Esophagus squamous epithelium (tissue), 4 donors: ENCODE results near the gene MS4A6A.

Source experiments
- POLR2A ChIP-seq, 4 donors: fragments of 450-650 bp; IDR thresholded peaks; one replicate each; pipeline ENCODE4 v1.6.1; 2017; ENCODE audit warnings: antibody characterized with exemption in 4 of 4, mild to moderate bottlenecking in 4 of 4, moderate library complexity in 3 of 4
- TF ChIP-seq, protein P1 (sequence below), 6 experiments: fragments of 450-650 bp in 4 of 6; fragments of 200-600 bp in 2 of 6; sonication (generic) in 2 of 6; IDR thresholded peaks; one replicate each; pipeline ENCODE4 v1.5.1; 2016 to 2019; ENCODE audit warnings: antibody characterized with exemption in 6 of 6, mild to moderate bottlenecking in 4 of 6, moderate library complexity in 4 of 6

DNA sequence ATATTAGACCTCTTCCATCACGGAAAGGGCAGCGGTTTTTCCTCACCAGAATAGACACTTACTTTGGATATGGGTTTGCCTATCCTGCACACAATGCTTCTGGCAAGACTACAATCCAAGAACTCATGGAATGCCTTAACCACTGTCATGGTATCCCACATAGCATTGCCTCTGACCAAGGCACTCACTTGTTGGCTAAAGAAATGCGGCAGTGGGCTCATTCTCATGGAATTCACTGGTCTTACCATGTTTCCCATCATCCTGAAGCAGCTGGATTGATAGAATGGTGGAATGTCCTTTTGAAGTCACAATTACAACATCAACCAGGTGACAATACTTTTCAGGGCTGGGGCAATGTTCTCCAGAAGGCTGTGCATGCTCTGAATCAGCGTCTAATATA, 39.3 kb upstream of the MS4A6A start:
- TF ChIP-seq POLR2A (IDR thresholded peaks at IDR 0.05) = no peak
- TF ChIP-seq, protein P1, sequence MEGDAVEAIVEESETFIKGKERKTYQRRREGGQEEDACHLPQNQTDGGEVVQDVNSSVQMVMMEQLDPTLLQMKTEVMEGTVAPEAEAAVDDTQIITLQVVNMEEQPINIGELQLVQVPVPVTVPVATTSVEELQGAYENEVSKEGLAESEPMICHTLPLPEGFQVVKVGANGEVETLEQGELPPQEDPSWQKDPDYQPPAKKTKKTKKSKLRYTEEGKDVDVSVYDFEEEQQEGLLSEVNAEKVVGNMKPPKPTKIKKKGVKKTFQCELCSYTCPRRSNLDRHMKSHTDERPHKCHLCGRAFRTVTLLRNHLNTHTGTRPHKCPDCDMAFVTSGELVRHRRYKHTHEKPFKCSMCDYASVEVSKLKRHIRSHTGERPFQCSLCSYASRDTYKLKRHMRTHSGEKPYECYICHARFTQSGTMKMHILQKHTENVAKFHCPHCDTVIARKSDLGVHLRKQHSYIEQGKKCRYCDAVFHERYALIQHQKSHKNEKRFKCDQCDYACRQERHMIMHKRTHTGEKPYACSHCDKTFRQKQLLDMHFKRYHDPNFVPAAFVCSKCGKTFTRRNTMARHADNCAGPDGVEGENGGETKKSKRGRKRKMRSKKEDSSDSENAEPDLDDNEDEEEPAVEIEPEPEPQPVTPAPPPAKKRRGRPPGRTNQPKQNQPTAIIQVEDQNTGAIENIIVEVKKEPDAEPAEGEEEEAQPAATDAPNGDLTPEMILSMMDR (IDR thresholded peaks at IDR 0.05) = no peak
